ENCODE results near the gene RBM10.

The RBM10 gene

GRCh38 chrX:47218280-47218919, 73.4 kb downstream of the RBM10 start, which contains the start of gene CDK16:
CDK16 (plus strand) TSS chrX:47218681; CDS start chrX:47223558, 4,877 bp downstream.
- DNase-seq (ENCODE audit: low read depth in 2 of 2): peak; percentile 59 to 71

- DNase-seq (ENCODE audit: low read depth in 2 of 2): peak; percentile 23 to 26
Measured at GRCh38 chrX:47218920-47219815, 74.1 kb downstream of the RBM10 start.

GRCh38 chrX:47221756-47222155, 76.7 kb downstream of the RBM10 start:
- DNase-seq (ENCODE audit: low read depth in 2 of 2): no peak

- no peak for DNase-seq (ENCODE audit: low read depth in 2 of 2)
Measured at GRCh38 chrX:47222751-47223350, 77.8 kb downstream of the RBM10 start.

GRCh38 chrX:47223476-47224250, 78.6 kb downstream of the RBM10 start:
- DNase-seq (ENCODE audit: low read depth in 2 of 2): no peak

- no peak for DNase-seq (ENCODE audit: low read depth in 2 of 2)
Measured at GRCh38 chrX:47224266-47224895, 79.4 kb downstream of the RBM10 start.

GRCh38 chrX:47224896-47225290, 79.9 kb downstream of the RBM10 start:
- DNase-seq (ENCODE audit: low read depth in 2 of 2): no peak

- no peak for DNase-seq (ENCODE audit: low read depth in 2 of 2)
Measured at GRCh38 chrX:47226071-47226470, 81.0 kb downstream of the RBM10 start.

GRCh38 chrX:47226531-47227333, 81.7 kb downstream of the RBM10 start:
- DNase-seq (ENCODE audit: low read depth in 2 of 2): no peak

GRCh38 chrX:47227334-47227583, 82.2 kb downstream of the RBM10 start:
- no peak for DNase-seq (ENCODE audit: low read depth in 2 of 2)

- no peak for DNase-seq (ENCODE audit: low read depth in 2 of 2)
Measured at GRCh38 chrX:47228550-47229270, 83.7 kb downstream of the RBM10 start.

- DNase-seq (ENCODE audit: low read depth in 2 of 2): no peak
Measured at GRCh38 chrX:47229427-47229826, 84.4 kb downstream of the RBM10 start.

GRCh38 chrX:47230136-47230868, 85.3 kb downstream of the RBM10 start:
- no peak for DNase-seq (ENCODE audit: low read depth in 2 of 2)

- no peak for DNase-seq (ENCODE audit: low read depth in 2 of 2)
Measured at GRCh38 chrX:47231167-47231566, 86.1 kb downstream of the RBM10 start.

GRCh38 chrX:47232197-47232802, 87.3 kb downstream of the RBM10 start:
- DNase-seq (ENCODE audit: low read depth in 2 of 2): no peak

GRCh38 chrX:47232803-47233332, 87.8 kb downstream of the RBM10 start, which contains the start of gene USP11:
USP11 (plus strand) TSS chrX:47233009; CDS start chrX:47233044, 35 bp downstream.
- peak in 1 of 2 donors; percentile 41 for DNase-seq (ENCODE audit: low read depth in 2 of 2)

- peak; percentile 89 for DNase-seq (ENCODE audit: low read depth in 2 of 2)
Measured at GRCh38 chrX:47233333-47234113, 88.5 kb downstream of the RBM10 start.

GRCh38 chrX:47234583-47234982, 89.6 kb downstream of the RBM10 start:
- DNase-seq (ENCODE audit: low read depth in 2 of 2): no peak
